Vagina (tissue), 2 donors: Measurements from ENCODE around the gene ZBTB12. TPM values are rescaled to one million over a fixed set of nuclear protein-coding genes. Genes with fewer than 3 reads are reported as not detected.

Experiments used
- DNase-seq, 2 donors: peaks; one replicate each; pipeline ENCODE4 v3.0.0-alpha.2; 2017; ENCODE audit errors: extremely low spot score in 2 of 2
- H3K27ac ChIP-seq: fragments of 200-600 bp; sonication (generic); one replicate; pipeline ENCODE4 v1.5.1; 2019
- H3K27me3 ChIP-seq: fragments of 200-600 bp; sonication (generic); one replicate; pipeline ENCODE4 v1.5.1; 2019
- H3K36me3 ChIP-seq, 2 donors: fragments of 200-600 bp; sonication (generic); one replicate each; pipeline ENCODE4 v1.5.1; 2017 to 2019
- H3K4me1 ChIP-seq: fragments of 200-600 bp; sonication (generic); one replicate; pipeline ENCODE4 v1.5.1; 2019
- H3K4me3 ChIP-seq, 2 donors: fragments of 200-600 bp; sonication (generic); 1 replicate in 1 of 2; 2 replicates in 1 of 2; pipeline ENCODE4 v1.5.1; 2016 to 2019
- H3K9me3 ChIP-seq: fragments of 200-600 bp; sonication (generic); one replicate; pipeline ENCODE4 v1.5.1; 2019
- POLR2A ChIP-seq, 2 donors: fragments of 450-650 bp; IDR thresholded peaks; one replicate each; pipeline ENCODE4 v1.6.1; 2017; ENCODE audit warnings: antibody characterized with exemption in 2 of 2, mild to moderate bottlenecking in 2 of 2, moderate library complexity in 2 of 2
- POLR2AphosphoS5 ChIP-seq, 2 donors: sonication (generic); formaldehyde crosslinking; IDR thresholded peaks; one replicate each; pipeline ENCODE4 v1.9.0; 2017; ENCODE audit warnings: antibody characterized with exemption in 2 of 2, mild to moderate bottlenecking in 2 of 2, low read depth in 1 of 2; ENCODE audit not compliant: insufficient read depth in 1 of 2
- intact Hi-C: fragments of 100-400 bp; cut with DNase I; formaldehyde crosslinking; loops from one replicate; pipeline ENCODE4 v1.15.1; 2023
- total RNA-seq: library from RNA; depleted of rRNA; stranded (reverse); fragments of >200 nt; gene quantifications from one replicate; pipeline ENCODE4 v1.2.3, GENCODE V29; 2016
- TF ChIP-seq, protein P1 (sequence below), 3 experiments: fragments of 450-650 bp in 2 of 3; fragments of 200-600 bp in 1 of 3; sonication (generic) in 1 of 3; IDR thresholded peaks; one replicate each; pipeline ENCODE4 v1.5.1; 2017 to 2019; ENCODE audit warnings: antibody characterized with exemption in 3 of 3, mild to moderate bottlenecking in 2 of 3, moderate library complexity in 2 of 3

The ZBTB12 gene
- total RNA-seq, 1 donor from 2014 or later = 1.7 TPM

DNA sequence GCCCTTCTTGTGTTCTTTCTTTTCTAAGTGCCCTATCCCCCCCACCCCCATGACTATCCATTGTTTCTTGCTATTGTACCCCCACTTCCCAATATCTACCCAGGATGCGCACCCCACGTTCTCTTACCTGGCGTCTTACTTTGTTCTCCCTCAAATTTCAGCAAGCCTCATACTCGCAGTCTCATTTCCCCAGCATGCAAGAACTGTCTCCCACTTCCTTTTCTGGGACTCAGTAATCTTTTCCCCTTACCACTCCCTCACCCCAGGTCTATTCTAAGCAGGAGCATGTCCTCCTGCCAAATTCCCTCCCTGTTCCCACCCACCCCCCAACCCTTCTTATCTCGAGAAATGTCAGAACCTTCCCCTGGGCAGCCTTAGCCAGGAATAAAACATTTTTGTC lies 2.7 kb downstream of the ZBTB12 start:
- Histone ChIP-seq H3K27me3 (no peaks in the 10 kb centered on the region), H3K4me1 (peaks cover 50% of the 10 kb centered on the region), H3K27ac (peak overlapping the region; percentile 97), H3K4me3 (no peak overlapping the region), H3K9me3 (no peaks in the 10 kb centered on the region), H3K36me3 (peaks cover 0 to 14% of the 10 kb centered on the region in 2 donors)
- no peak for TF ChIP-seq POLR2A (IDR thresholded peaks at IDR 0.05)
- TF ChIP-seq, protein P1, sequence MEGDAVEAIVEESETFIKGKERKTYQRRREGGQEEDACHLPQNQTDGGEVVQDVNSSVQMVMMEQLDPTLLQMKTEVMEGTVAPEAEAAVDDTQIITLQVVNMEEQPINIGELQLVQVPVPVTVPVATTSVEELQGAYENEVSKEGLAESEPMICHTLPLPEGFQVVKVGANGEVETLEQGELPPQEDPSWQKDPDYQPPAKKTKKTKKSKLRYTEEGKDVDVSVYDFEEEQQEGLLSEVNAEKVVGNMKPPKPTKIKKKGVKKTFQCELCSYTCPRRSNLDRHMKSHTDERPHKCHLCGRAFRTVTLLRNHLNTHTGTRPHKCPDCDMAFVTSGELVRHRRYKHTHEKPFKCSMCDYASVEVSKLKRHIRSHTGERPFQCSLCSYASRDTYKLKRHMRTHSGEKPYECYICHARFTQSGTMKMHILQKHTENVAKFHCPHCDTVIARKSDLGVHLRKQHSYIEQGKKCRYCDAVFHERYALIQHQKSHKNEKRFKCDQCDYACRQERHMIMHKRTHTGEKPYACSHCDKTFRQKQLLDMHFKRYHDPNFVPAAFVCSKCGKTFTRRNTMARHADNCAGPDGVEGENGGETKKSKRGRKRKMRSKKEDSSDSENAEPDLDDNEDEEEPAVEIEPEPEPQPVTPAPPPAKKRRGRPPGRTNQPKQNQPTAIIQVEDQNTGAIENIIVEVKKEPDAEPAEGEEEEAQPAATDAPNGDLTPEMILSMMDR (IDR thresholded peaks at IDR 0.05) = no peak
- TF ChIP-seq POLR2AphosphoS5 (IDR thresholded peaks at IDR 0.05; ENCODE audit: insufficient read depth in 1 of 2, low read depth in 1 of 2) = no peak
- DNase-seq = no peak
- intact Hi-C loops = no loop called here

- TF ChIP-seq POLR2A (IDR thresholded peaks at IDR 0.05) = no peak
- TF ChIP-seq, protein P1 (IDR thresholded peaks at IDR 0.05) = no peak
- peak in 1 of 2 donors; percentile 87 for TF ChIP-seq POLR2AphosphoS5 (IDR thresholded peaks at IDR 0.05; ENCODE audit: insufficient read depth in 1 of 2, low read depth in 1 of 2)
- peaks cover 0 to 21% of the 10 kb centered on the region in 2 donors for H3K36me3 ChIP-seq
- H3K27ac ChIP-seq = peak overlapping the region; percentile 97
- H3K4me3 ChIP-seq = peak overlapping the region; percentile 87 to 99
- no peaks in the 10 kb centered on the region for H3K27me3 ChIP-seq
- peaks cover 50% of the 10 kb centered on the region for H3K4me1 ChIP-seq
- no peaks in the 10 kb centered on the region for H3K9me3 ChIP-seq
- intact Hi-C loops = no loop called here
- no peak for DNase-seq
Measured at GRCh38 chr6:31898383-31899011, 3.4 kb downstream of the ZBTB12 start.

GRCh38 chr6:31897612-31898382 lies 4.1 kb downstream of the ZBTB12 start, which contains the start of gene EHMT2:
Gene EHMT2, minus strand, starts transcription at chr6:31897698. Its CDS starts 21 bp downstream, at chr6:31897677.
- TF ChIP-seq, protein P1 (IDR thresholded peaks at IDR 0.05) = no peak
- TF ChIP-seq POLR2A (IDR thresholded peaks at IDR 0.05) = peak in 1 of 2 donors; percentile 72
- TF ChIP-seq POLR2AphosphoS5 (IDR thresholded peaks at IDR 0.05; ENCODE audit: insufficient read depth in 1 of 2, low read depth in 1 of 2) = peak; percentile 40 to 84
- Histone ChIP-seq H3K27ac (peak within 1 kb of the TSS; percentile 97), H3K4me1 (peaks cover 47% of the 10 kb centered on the region), H3K9me3 (no peaks in the 10 kb centered on the region), H3K36me3 (peaks cover 0 to 26% of the 10 kb centered on the region in 2 donors), H3K27me3 (no peaks in the 10 kb centered on the region), H3K4me3 (peak within 1 kb of the TSS; percentile 87 to 99)
- intact Hi-C loops = no loop called here
- DNase-seq = no peak

GRCh38 chr6:31896856-31897611 lies 4.9 kb downstream of the ZBTB12 start:
- no peaks in the 10 kb centered on the region for H3K27me3 ChIP-seq
- no peak for TF ChIP-seq POLR2AphosphoS5 (IDR thresholded peaks at IDR 0.05; ENCODE audit: insufficient read depth in 1 of 2, low read depth in 1 of 2)
- TF ChIP-seq, protein P1 (IDR thresholded peaks at IDR 0.05) = no peak
- TF ChIP-seq POLR2A (IDR thresholded peaks at IDR 0.05) = no peak
- peak overlapping the region; percentile 87 to 99 for H3K4me3 ChIP-seq
- H3K27ac ChIP-seq = peak overlapping the region; percentile 97
- intact Hi-C loops = no loop called here
- H3K9me3 ChIP-seq = no peaks in the 10 kb centered on the region
- DNase-seq = no peak
- H3K4me1 ChIP-seq = peaks cover 43% of the 10 kb centered on the region
- peaks cover 0 to 34% of the 10 kb centered on the region in 2 donors for H3K36me3 ChIP-seq
